ENCODE measurements around the gene FAM8A1. TPM values are rescaled to one million over a fixed set of nuclear protein-coding genes. Genes with fewer than 3 reads are reported as not detected.
A peak's percentile ranks its signal among the peaks of the same experiment; 100 is the strongest.

Gene FAM8A1
- total RNA-seq, 1 experiment from 2014 or later: 13.4 TPM

GRCh38 chr6:17601386-17601703 lies 1.2 kb downstream of the FAM8A1 start:
- intact Hi-C loops (cut with micrococcal nuclease): no loop called here
- Histone ChIP-seq H3K36me3 (ENCODE audit: control insufficient read depth in 1 of 2, insufficient read depth in 2 of 2, low read length in 2 of 2) (peaks cover 0 to 2% of the 10 kb centered on the region in 2 experiments; a peak in 2 of 4 replicates), H3K9me2 (ENCODE audit: insufficient read depth) (no peaks in the 10 kb centered on the region), H3K27me3 (ENCODE audit: insufficient read depth, low read length) (no peaks in the 10 kb centered on the region), H3K4me1 (ENCODE audit: control insufficient read depth in 1 of 2, insufficient read depth in 2 of 2, low read length in 2 of 2) (peaks cover 3 to 26% of the 10 kb centered on the region in 2 experiments; a peak in 2 of 4 replicates), H3K79me2 (ENCODE audit: insufficient read depth, low read length) (0 out of 2 replicates have a peak, but pooled peaks cover 9% of the 10 kb centered on the region), H2AFZ (ENCODE audit: low read depth, low read length, poor library complexity, severe bottlenecking) (no peak overlapping the region), H3K4me3 (replicated peaks in 1 of 2; ENCODE audit: low read depth in 1 of 2, low read length in 2 of 2) (peak overlapping the region; percentile 66 to 79), H3K9ac (ENCODE audit: low read length) (peak overlapping the region; percentile 78), H3K9me3 (ENCODE audit: control insufficient read depth in 1 of 2, insufficient read depth in 1 of 2, low read depth in 1 of 2, low read length in 2 of 2) (no peaks in the 10 kb centered on the region), H3K27ac (ENCODE audit: low read depth, low read length) (peak overlapping the region; percentile 64), H4K20me1 (ENCODE audit: insufficient read depth) (no peaks in the 10 kb centered on the region), H3K4me2 (ENCODE audit: low read length) (peak overlapping the region; percentile 91)
- ChIA-PET POLR2A (interaction anchor here (1.8 kb wide), 1 partner anchor 12 kb away, joined by 13 read pairs; no protein-coding TSS in a partner anchor), RAD21 (ENCODE audit: low non-redundant PET in 1 of 2, low total read pairs in 2 of 2, uncharacterized antibody in 2 of 2, unreplicated experiment in 2 of 2) (interaction anchor here in 1 of 2 experiments (1.2 kb wide), 1 partner anchor 12 kb away, joined by 3 read pairs; no protein-coding TSS in a partner anchor), CTCF (interaction anchor here (1.2 to 1.7 kb wide), 1 partner anchor 16 kb away, joined by 3 read pairs; no protein-coding TSS in a partner anchor)
- DNase-seq (ENCODE audit: low read depth, low spot score): no peak
- no peak for TF ChIP-seq ATF3 (IDR thresholded peaks at IDR 0.05)
- no peak for TF ChIP-seq RAD21 (IDR thresholded peaks at IDR 0.05; ENCODE audit: low read depth)
- TF ChIP-seq SIN3A (IDR thresholded peaks at IDR 0.05; ENCODE audit: low read depth): no peak
- TF ChIP-seq ZFX (IDR thresholded peaks at IDR 0.05): no peak
- TF ChIP-seq POLR2A (IDR thresholded peaks at IDR 0.05; ENCODE audit: borderline replicate concordance, extremely low read depth, insufficient read depth, insufficient read length): no peak
- TF ChIP-seq EZH2phosphoT487 (IDR thresholded peaks at IDR 0.05; ENCODE audit: borderline replicate concordance): no peak
- TF ChIP-seq EZH2 (IDR thresholded peaks at IDR 0.05): no peak
- no peak for TF ChIP-seq CEBPB (IDR thresholded peaks at IDR 0.05; ENCODE audit: low read depth)
- TF ChIP-seq SP1 (IDR thresholded peaks at IDR 0.05; ENCODE audit: low read depth): no peak
- no peak for TF ChIP-seq REST (IDR thresholded peaks at IDR 0.05; ENCODE audit: low read depth)
- TF ChIP-seq TCF7L2 (IDR thresholded peaks at IDR 0.05; ENCODE audit: borderline replicate concordance, extremely low read depth, insufficient read depth, insufficient read length): no peak
- no peak for TF ChIP-seq POLR2AphosphoS5 (IDR thresholded peaks at IDR 0.05; ENCODE audit: low read depth, low read length)
- no peak for TF ChIP-seq SRF (IDR thresholded peaks at IDR 0.05; ENCODE audit: low read depth)
- BruUV-seq (replicated peaks): TSS peak; percentile 61
- no peak for ATAC-seq

Data from HCT116 (cell line).